ENCODE measurements around the gene CHADL. TPM values are rescaled to one million over a fixed set of nuclear protein-coding genes. Genes with fewer than 3 reads are reported as not detected.

The CHADL gene
- total RNA-seq, 4 donors from 2014 or later: 9.5 to 18.8 (median 15.7) TPM

GRCh38 chr22:41204066-41204465 lies 36.7 kb downstream of the CHADL start:
- Histone ChIP-seq H3K4me3 (no peak overlapping the region), H3K27me3 (no peaks in the 10 kb centered on the region), H3K36me3 (peaks cover under 1% of the 10 kb centered on the region), H3K9me3 (no peaks in the 10 kb centered on the region), H3K4me1 (peaks cover 10% of the 10 kb centered on the region), H3K27ac (no peak overlapping the region)
- WGBS: 66% methylated on average over 6 of the region's 6 CpGs
- TF ChIP-seq EP300 (IDR thresholded peaks at IDR 0.05) (no peak), POLR2A (IDR thresholded peaks at IDR 0.05) (no peak), POLR2AphosphoS5 (IDR thresholded peaks at IDR 0.05) (no peak)
- no peak for DNase-seq (ENCODE audit: low spot score in 2 of 2)

GRCh38 chr22:41203118-41203517 lies 37.6 kb downstream of the CHADL start:
- peaks cover 19% of the 10 kb centered on the region for H3K4me1 ChIP-seq
- no peak overlapping the region for H3K27ac ChIP-seq
- H3K9me3 ChIP-seq: no peaks in the 10 kb centered on the region
- no peaks in the 10 kb centered on the region for H3K27me3 ChIP-seq
- 93% methylated on average over 2 of the region's 2 CpGs for WGBS
- no peak overlapping the region for H3K4me3 ChIP-seq
- H3K36me3 ChIP-seq: no peaks in the 10 kb centered on the region
- no peak for DNase-seq (ENCODE audit: low spot score in 2 of 2)
- TF ChIP-seq POLR2A (IDR thresholded peaks at IDR 0.05) (no peak), EP300 (IDR thresholded peaks at IDR 0.05) (no peak)

- no peak overlapping the region for H3K27ac ChIP-seq
- H3K27me3 ChIP-seq: no peaks in the 10 kb centered on the region
- H3K36me3 ChIP-seq: no peaks in the 10 kb centered on the region
- H3K4me1 ChIP-seq: peaks cover 30% of the 10 kb centered on the region
- 56% methylated on average over 10 of the region's 10 CpGs for WGBS
- no peaks in the 10 kb centered on the region for H3K9me3 ChIP-seq
- TF ChIP-seq EP300 (IDR thresholded peaks at IDR 0.05): no peak
- TF ChIP-seq POLR2AphosphoS5 (IDR thresholded peaks at IDR 0.05): no peak
- no peak for TF ChIP-seq POLR2A (IDR thresholded peaks at IDR 0.05)
- no peak for TF ChIP-seq CTCF (IDR thresholded peaks at IDR 0.05)
- no peak overlapping the region for H3K4me3 ChIP-seq
- DNase-seq (ENCODE audit: low spot score in 2 of 2): no peak
Measured at GRCh38 chr22:41201141-41201540, 39.6 kb downstream of the CHADL start.

- no peak for DNase-seq (ENCODE audit: low spot score in 2 of 2)
Measured at GRCh38 chr22:41198027-41198580, 42.6 kb downstream of the CHADL start.

GRCh38 chr22:41197038-41197972 lies 43.4 kb downstream of the CHADL start:
- H3K4me3 ChIP-seq: peak overlapping the region; percentile 54
- H3K27me3 ChIP-seq: no peaks in the 10 kb centered on the region
- H3K9me3 ChIP-seq: no peaks in the 10 kb centered on the region
- H3K36me3 ChIP-seq: no peaks in the 10 kb centered on the region
- no peak for TF ChIP-seq EP300 (IDR thresholded peaks at IDR 0.05)
- TF ChIP-seq POLR2AphosphoS5 (IDR thresholded peaks at IDR 0.05): peak in 1 of 3 donors; percentile 19
- TF ChIP-seq CTCF (IDR thresholded peaks at IDR 0.05): no peak
- TF ChIP-seq POLR2A (IDR thresholded peaks at IDR 0.05): no peak
- H3K4me1 ChIP-seq: peaks cover 22% of the 10 kb centered on the region
- H3K27ac ChIP-seq: peak overlapping the region; percentile 68
- peak; percentile 89 to 92 for DNase-seq (ENCODE audit: low spot score in 2 of 2)
- WGBS: under 1% methylated on average over 26 of the region's 91 CpGs

More at GRCh38 chr22:41198027-41198580, 42.6 kb downstream of the CHADL start:
- H3K4me1 ChIP-seq: peaks cover 22% of the 10 kb centered on the region
- TF ChIP-seq POLR2AphosphoS5 (IDR thresholded peaks at IDR 0.05): no peak
- no peak for TF ChIP-seq POLR2A (IDR thresholded peaks at IDR 0.05)
- TF ChIP-seq CTCF (IDR thresholded peaks at IDR 0.05): no peak
- no peak for TF ChIP-seq EP300 (IDR thresholded peaks at IDR 0.05)
- no peaks in the 10 kb centered on the region for H3K9me3 ChIP-seq
- H3K4me3 ChIP-seq: peak overlapping the region; percentile 54
- H3K27me3 ChIP-seq: no peaks in the 10 kb centered on the region
- H3K27ac ChIP-seq: no peak overlapping the region
- no peaks in the 10 kb centered on the region for H3K36me3 ChIP-seq
- 5% methylated on average over 9 of the region's 9 CpGs for WGBS

- H3K36me3 ChIP-seq: no peaks in the 10 kb centered on the region
- TF ChIP-seq EP300 (IDR thresholded peaks at IDR 0.05) (no peak), POLR2AphosphoS5 (IDR thresholded peaks at IDR 0.05) (no peak), CTCF (IDR thresholded peaks at IDR 0.05) (no peak), POLR2A (IDR thresholded peaks at IDR 0.05) (no peak)
- DNase-seq (ENCODE audit: low spot score in 2 of 2): peak in 1 of 2 donors; percentile 10
- no peaks in the 10 kb centered on the region for H3K9me3 ChIP-seq
- no peaks in the 10 kb centered on the region for H3K27me3 ChIP-seq
- WGBS: 92% methylated on average over 6 of the region's 6 CpGs
- H3K27ac ChIP-seq: no peak overlapping the region
- no peak overlapping the region for H3K4me3 ChIP-seq
- H3K4me1 ChIP-seq: peaks cover 20% of the 10 kb centered on the region
Measured at GRCh38 chr22:41193829-41194228, 46.9 kb downstream of the CHADL start.

All from suprapubic skin (tissue), 4 donors.